ENCODE results near the gene LPAR5. TPM values are rescaled to one million over a fixed set of nuclear protein-coding genes. Genes with fewer than 3 reads are reported as not detected.

Gene LPAR5
- total and polyA plus RNA-seq, 2 of the 13 experiments (the other 11 are each of a cell fraction or from before 2014, with no cell fraction given), result 0.09 to 0.32 TPM

GRCh38 chr12:6570264-6570887 lies 65.4 kb downstream of the LPAR5 start (continued):
- TF ChIP-seq, protein P1, sequence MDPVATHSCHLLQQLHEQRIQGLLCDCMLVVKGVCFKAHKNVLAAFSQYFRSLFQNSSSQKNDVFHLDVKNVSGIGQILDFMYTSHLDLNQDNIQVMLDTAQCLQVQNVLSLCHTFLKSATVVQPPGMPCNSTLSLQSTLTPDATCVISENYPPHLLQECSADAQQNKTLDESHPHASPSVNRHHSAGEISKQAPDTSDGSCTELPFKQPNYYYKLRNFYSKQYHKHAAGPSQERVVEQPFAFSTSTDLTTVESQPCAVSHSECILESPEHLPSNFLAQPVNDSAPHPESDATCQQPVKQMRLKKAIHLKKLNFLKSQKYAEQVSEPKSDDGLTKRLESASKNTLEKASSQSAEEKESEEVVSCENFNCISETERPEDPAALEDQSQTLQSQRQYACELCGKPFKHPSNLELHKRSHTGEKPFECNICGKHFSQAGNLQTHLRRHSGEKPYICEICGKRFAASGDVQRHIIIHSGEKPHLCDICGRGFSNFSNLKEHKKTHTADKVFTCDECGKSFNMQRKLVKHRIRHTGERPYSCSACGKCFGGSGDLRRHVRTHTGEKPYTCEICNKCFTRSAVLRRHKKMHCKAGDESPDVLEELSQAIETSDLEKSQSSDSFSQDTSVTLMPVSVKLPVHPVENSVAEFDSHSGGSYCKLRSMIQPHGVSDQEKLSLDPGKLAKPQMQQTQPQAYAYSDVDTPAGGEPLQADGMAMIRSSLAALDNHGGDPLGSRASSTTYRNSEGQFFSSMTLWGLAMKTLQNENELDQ (CRISPR knock-in tag; IDR thresholded peaks at IDR 0.05; ENCODE audit: borderline replicate concordance), result no peak
- TF ChIP-seq ZKSCAN8 (CRISPR knock-in tag; IDR thresholded peaks at IDR 0.05; ENCODE audit: borderline replicate concordance) (no peak), FOXA3 (CRISPR knock-in tag; IDR thresholded peaks at IDR 0.05) (peak; percentile 18; the same call in 1 of the 2 replicates), ZNF83 (CRISPR knock-in tag; IDR thresholded peaks at IDR 0.05; ENCODE audit: borderline replicate concordance) (no peak), PHF20 (CRISPR knock-in tag; IDR thresholded peaks at IDR 0.05) (0 out of 2 replicates have a peak, but pooled peaks have one; percentile 38), DNMT1 (CRISPR knock-in tag; IDR thresholded peaks at IDR 0.05) (no peak), ZBTB4 (CRISPR knock-in tag; IDR thresholded peaks at IDR 0.05; ENCODE audit: borderline replicate concordance) (0 out of 2 replicates have a peak, but pooled peaks have one; percentile 52), GTF3A (CRISPR knock-in tag; conservative IDR thresholded peaks at IDR 0.05) (no peak), HDAC6 (IDR thresholded peaks at IDR 0.05; ENCODE audit: low read depth, low read length) (no peak), ZFY (CRISPR knock-in tag; IDR thresholded peaks at IDR 0.05) (no peak), MIXL1 (CRISPR knock-in tag; IDR thresholded peaks at IDR 0.05) (no peak), RARA (CRISPR knock-in tag; IDR thresholded peaks at IDR 0.05) (no peak), RFXANK (CRISPR knock-in tag; IDR thresholded peaks at IDR 0.05) (no peak), EEA1 (CRISPR knock-in tag; IDR thresholded peaks at IDR 0.05; ENCODE audit: borderline replicate concordance) (no peak), ZFP90 (CRISPR knock-in tag; IDR thresholded peaks at IDR 0.05; ENCODE audit: borderline replicate concordance) (no peak), ZNF605 (CRISPR knock-in tag; IDR thresholded peaks at IDR 0.05) (no peak)
- TF ChIP-seq, protein P2, sequence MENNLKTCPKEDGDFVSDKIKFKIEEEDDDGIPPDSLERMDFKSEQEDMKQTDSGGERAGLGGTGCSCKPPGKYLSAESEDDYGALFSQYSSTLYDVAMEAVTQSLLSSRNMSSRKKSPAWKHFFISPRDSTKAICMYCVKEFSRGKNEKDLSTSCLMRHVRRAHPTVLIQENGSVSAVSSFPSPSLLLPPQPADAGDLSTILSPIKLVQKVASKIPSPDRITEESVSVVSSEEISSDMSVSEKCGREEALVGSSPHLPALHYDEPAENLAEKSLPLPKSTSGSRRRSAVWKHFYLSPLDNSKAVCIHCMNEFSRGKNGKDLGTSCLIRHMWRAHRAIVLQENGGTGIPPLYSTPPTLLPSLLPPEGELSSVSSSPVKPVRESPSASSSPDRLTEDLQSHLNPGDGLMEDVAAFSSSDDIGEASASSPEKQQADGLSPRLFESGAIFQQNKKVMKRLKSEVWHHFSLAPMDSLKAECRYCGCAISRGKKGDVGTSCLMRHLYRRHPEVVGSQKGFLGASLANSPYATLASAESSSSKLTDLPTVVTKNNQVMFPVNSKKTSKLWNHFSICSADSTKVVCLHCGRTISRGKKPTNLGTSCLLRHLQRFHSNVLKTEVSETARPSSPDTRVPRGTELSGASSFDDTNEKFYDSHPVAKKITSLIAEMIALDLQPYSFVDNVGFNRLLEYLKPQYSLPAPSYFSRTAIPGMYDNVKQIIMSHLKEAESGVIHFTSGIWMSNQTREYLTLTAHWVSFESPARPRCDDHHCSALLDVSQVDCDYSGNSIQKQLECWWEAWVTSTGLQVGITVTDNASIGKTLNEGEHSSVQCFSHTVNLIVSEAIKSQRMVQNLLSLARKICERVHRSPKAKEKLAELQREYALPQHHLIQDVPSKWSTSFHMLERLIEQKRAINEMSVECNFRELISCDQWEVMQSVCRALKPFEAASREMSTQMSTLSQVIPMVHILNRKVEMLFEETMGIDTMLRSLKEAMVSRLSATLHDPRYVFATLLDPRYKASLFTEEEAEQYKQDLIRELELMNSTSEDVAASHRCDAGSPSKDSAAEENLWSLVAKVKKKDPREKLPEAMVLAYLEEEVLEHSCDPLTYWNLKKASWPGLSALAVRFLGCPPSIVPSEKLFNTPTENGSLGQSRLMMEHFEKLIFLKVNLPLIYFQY (CRISPR knock-in tag; IDR thresholded peaks at IDR 0.05; ENCODE audit: borderline replicate concordance), result no peak
- TF ChIP-seq, protein P3, sequence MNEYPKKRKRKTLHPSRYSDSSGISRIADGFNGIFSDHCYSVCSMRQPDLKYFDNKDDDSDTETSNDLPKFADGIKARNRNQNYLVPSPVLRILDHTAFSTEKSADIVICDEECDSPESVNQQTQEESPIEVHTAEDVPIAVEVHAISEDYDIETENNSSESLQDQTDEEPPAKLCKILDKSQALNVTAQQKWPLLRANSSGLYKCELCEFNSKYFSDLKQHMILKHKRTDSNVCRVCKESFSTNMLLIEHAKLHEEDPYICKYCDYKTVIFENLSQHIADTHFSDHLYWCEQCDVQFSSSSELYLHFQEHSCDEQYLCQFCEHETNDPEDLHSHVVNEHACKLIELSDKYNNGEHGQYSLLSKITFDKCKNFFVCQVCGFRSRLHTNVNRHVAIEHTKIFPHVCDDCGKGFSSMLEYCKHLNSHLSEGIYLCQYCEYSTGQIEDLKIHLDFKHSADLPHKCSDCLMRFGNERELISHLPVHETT (CRISPR knock-in tag; conservative IDR thresholded peaks at IDR 0.05), result no peak

Measured in HepG2 (cell line).